Measurements from ENCODE around the gene CYLC2.

The CYLC2 gene

DNA sequence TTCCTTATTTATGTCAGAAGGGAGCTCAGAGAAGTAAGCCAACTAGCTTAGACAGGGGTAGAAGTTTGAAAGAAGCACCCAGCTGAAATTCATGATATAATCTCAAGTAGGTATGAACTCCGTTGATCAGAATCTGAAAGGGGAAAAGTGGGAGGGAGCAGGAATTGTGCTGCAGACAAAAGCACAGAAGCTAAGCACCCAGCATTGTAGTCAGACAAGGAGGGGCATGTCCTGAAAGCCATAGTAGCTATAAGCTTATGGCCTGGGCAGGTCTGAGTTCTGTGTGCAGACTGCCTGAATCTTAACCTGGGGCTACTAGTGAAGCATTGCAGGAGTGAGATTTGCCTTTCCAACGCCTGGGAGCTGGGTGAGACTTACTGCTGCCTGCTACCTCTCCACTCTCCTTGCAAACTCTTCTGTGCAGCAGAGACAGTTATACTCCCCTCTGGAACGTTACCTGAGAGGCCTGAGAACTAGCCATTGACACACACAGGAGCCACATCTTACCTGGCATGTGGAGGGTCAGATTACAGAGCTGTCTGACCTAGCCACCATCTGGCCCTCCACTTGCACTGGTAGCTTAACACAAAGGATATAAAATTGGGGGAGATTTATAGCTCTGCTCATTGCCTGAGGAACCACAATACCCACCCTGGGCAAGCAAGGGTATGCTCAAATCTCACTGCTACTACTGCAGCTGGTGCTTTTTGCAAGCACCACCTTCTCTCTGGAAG, 9.8 kb upstream of the CYLC2 start:
- H3K4me3 ChIP-seq (ENCODE audit: low read length) = no peak overlapping the region
- no peak for DNase-seq (ENCODE audit: low read depth)
- TF ChIP-seq, protein P1, sequence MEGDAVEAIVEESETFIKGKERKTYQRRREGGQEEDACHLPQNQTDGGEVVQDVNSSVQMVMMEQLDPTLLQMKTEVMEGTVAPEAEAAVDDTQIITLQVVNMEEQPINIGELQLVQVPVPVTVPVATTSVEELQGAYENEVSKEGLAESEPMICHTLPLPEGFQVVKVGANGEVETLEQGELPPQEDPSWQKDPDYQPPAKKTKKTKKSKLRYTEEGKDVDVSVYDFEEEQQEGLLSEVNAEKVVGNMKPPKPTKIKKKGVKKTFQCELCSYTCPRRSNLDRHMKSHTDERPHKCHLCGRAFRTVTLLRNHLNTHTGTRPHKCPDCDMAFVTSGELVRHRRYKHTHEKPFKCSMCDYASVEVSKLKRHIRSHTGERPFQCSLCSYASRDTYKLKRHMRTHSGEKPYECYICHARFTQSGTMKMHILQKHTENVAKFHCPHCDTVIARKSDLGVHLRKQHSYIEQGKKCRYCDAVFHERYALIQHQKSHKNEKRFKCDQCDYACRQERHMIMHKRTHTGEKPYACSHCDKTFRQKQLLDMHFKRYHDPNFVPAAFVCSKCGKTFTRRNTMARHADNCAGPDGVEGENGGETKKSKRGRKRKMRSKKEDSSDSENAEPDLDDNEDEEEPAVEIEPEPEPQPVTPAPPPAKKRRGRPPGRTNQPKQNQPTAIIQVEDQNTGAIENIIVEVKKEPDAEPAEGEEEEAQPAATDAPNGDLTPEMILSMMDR (conservative IDR thresholded peaks at IDR 0.05; ENCODE audit: low read length) = no peak

- H3K4me3 ChIP-seq (ENCODE audit: low read length) = no peak overlapping the region
- no peak for DNase-seq (ENCODE audit: low read depth)
- TF ChIP-seq, protein P1 (conservative IDR thresholded peaks at IDR 0.05; ENCODE audit: low read length) = no peak
Observed at GRCh38 chr9:102986425-102986824, 8.7 kb upstream of the CYLC2 start.

- TF ChIP-seq, protein P1 (conservative IDR thresholded peaks at IDR 0.05; ENCODE audit: low read length) = no peak
- DNase-seq (ENCODE audit: low read depth) = no peak
- H3K4me3 ChIP-seq (ENCODE audit: low read length) = no peak overlapping the region
Observed at GRCh38 chr9:103003689-103004088, 8.6 kb downstream of the CYLC2 start.

GRCh38 chr9:103014242-103014641, 19.1 kb downstream of the CYLC2 start:
- no peak for DNase-seq (ENCODE audit: low read depth)
- H3K4me3 ChIP-seq (ENCODE audit: low read length) = no peak overlapping the region
- TF ChIP-seq, protein P1 (conservative IDR thresholded peaks at IDR 0.05; ENCODE audit: low read length) = no peak

DNA sequence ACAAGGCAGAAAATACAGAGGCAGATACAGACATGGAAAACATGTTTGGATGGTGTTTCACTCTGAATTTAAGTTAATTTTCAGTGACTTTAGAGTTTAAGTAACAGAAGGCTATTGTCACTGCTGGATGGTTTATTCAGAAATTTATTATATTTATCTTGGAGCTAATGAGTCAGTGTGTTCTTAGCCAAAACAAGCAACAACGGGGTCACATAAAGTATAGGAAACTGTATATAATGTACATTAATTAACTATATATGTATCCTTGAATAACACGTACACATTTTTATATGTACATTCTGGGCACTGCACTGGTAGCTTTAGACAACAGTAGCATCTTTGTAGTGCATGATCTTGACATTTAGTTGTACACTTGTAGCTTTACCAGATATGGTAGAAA, 30.7 kb downstream of the CYLC2 start:
- no peak overlapping the region for H3K4me3 ChIP-seq (ENCODE audit: low read length)
- DNase-seq (ENCODE audit: low read depth) = no peak
- TF ChIP-seq, protein P1 (conservative IDR thresholded peaks at IDR 0.05; ENCODE audit: low read length) = no peak

GRCh38 chr9:103037508-103038477, 42.7 kb downstream of the CYLC2 start:
- TF ChIP-seq, protein P1 (conservative IDR thresholded peaks at IDR 0.05; ENCODE audit: low read length) = no peak
- DNase-seq (ENCODE audit: low read depth) = no peak
- no peak overlapping the region for H3K4me3 ChIP-seq (ENCODE audit: low read length)
